ENCODE results near the gene FGFR2. TPM values are rescaled to one million over a fixed set of nuclear protein-coding genes. Genes with fewer than 3 reads are reported as not detected.

FGFR2 gene
- total RNA-seq, 1 donor, result 13.8 TPM

DNA sequence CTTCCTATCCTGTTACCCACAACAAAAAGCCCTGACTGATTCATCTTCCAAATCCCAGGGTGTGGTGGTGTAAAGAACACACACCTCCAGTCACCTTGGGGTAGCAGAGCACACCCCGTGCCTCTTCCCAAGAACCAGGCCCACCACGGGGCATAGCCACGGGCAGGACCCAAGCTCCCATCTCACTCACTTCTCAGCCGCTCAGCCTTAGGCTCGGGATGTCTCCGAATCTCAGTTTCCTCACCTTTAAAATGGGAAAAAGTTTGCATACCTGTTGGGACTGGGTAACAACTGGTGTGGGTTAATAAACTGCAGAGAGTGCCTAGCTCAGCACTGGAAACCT lies 139.0 kb downstream of the FGFR2 start:
- H3K9me3 ChIP-seq (ENCODE audit: low read depth, low read length), result no peaks in the 10 kb centered on the region

DNA sequence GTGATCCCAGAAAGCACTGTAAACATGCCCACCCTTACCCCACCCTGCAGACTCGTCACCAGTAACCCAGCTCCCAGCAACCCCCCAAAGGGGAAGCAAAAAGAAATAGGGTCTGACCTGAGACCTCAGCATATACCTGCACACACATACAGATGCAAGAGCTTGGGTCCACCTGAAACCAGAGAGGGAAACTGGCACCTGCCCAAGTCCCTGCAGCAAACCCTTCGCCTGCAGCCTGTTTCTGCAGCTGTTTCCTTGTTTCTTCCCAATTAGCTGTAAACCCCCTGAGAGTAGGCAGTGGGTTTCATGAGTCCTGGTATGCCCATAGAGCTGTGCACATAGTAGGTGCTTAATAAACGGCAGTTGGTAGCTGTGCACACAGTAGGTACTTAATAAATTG lies 140.5 kb downstream of the FGFR2 start:
- Histone ChIP-seq H3K9me3 (ENCODE audit: low read depth, low read length) (no peaks in the 10 kb centered on the region), H3K4me2 (ENCODE audit: insufficient read depth, low read length) (no peak overlapping the region), H3K4me1 (ENCODE audit: insufficient read depth, low read length) (peaks cover 3% of the 10 kb centered on the region), H3K79me2 (ENCODE audit: insufficient read depth, low read length) (no peaks in the 10 kb centered on the region), H3K27me3 (ENCODE audit: insufficient read depth, low read length) (no peaks in the 10 kb centered on the region), H3K36me3 (ENCODE audit: insufficient read depth, low read length) (no peaks in the 10 kb centered on the region), H3K4me3 (ENCODE audit: insufficient read depth, low read length) (no peak overlapping the region), H3K27ac (ENCODE audit: low read depth, low read length) (no peak overlapping the region), H4K20me1 (ENCODE audit: insufficient read depth, low read length) (no peaks in the 10 kb centered on the region), H2AFZ (ENCODE audit: low read length) (no peak overlapping the region)
- TF ChIP-seq CTCF (IDR thresholded peaks at IDR 0.05; ENCODE audit: extremely low read depth, low read depth, low read length), result no peak
- no peak for DNase-seq (ENCODE audit: insufficient read length, low spot score, missing footprints)

More for the DNA sequence above, 139.0 kb downstream of the FGFR2 start:
- Histone ChIP-seq H3K27me3 (ENCODE audit: insufficient read depth, low read length) (no peaks in the 10 kb centered on the region), H3K4me3 (ENCODE audit: insufficient read depth, low read length) (peak overlapping the region; percentile 23), H4K20me1 (ENCODE audit: insufficient read depth, low read length) (no peaks in the 10 kb centered on the region), H3K36me3 (ENCODE audit: insufficient read depth, low read length) (no peaks in the 10 kb centered on the region), H3K4me2 (ENCODE audit: insufficient read depth, low read length) (peak overlapping the region; percentile 26), H3K79me2 (ENCODE audit: insufficient read depth, low read length) (no peaks in the 10 kb centered on the region), H3K4me1 (ENCODE audit: insufficient read depth, low read length) (peaks cover 3% of the 10 kb centered on the region), H3K27ac (ENCODE audit: low read depth, low read length) (no peak overlapping the region), H2AFZ (ENCODE audit: low read length) (no peak overlapping the region)
- no peak for DNase-seq (ENCODE audit: insufficient read length, low spot score, missing footprints)
- TF ChIP-seq CTCF (IDR thresholded peaks at IDR 0.05; ENCODE audit: extremely low read depth, low read depth, low read length), result no peak

- Histone ChIP-seq H3K79me2 (ENCODE audit: insufficient read depth, low read length) (no peaks in the 10 kb centered on the region), H3K27me3 (ENCODE audit: insufficient read depth, low read length) (no peaks in the 10 kb centered on the region), H4K20me1 (ENCODE audit: insufficient read depth, low read length) (no peaks in the 10 kb centered on the region), H3K9me3 (ENCODE audit: low read depth, low read length) (no peaks in the 10 kb centered on the region), H3K4me1 (ENCODE audit: insufficient read depth, low read length) (peaks cover 3% of the 10 kb centered on the region), H3K4me2 (ENCODE audit: insufficient read depth, low read length) (no peak overlapping the region), H3K27ac (ENCODE audit: low read depth, low read length) (no peak overlapping the region), H2AFZ (ENCODE audit: low read length) (no peak overlapping the region), H3K36me3 (ENCODE audit: insufficient read depth, low read length) (no peaks in the 10 kb centered on the region), H3K4me3 (ENCODE audit: insufficient read depth, low read length) (no peak overlapping the region)
- TF ChIP-seq CTCF (IDR thresholded peaks at IDR 0.05; ENCODE audit: extremely low read depth, low read depth, low read length), result no peak
- DNase-seq (ENCODE audit: insufficient read length, low spot score, missing footprints), result no peak
Observed at GRCh38 chr10:121455377-121455776, 142.9 kb downstream of the FGFR2 start.

- Histone ChIP-seq H3K27me3 (ENCODE audit: insufficient read depth, low read length) (no peaks in the 10 kb centered on the region), H3K4me2 (ENCODE audit: insufficient read depth, low read length) (no peak overlapping the region), H3K79me2 (ENCODE audit: insufficient read depth, low read length) (no peaks in the 10 kb centered on the region), H3K4me1 (ENCODE audit: insufficient read depth, low read length) (no peaks in the 10 kb centered on the region), H3K36me3 (ENCODE audit: insufficient read depth, low read length) (no peaks in the 10 kb centered on the region), H3K9me3 (ENCODE audit: low read depth, low read length) (no peaks in the 10 kb centered on the region), H3K4me3 (ENCODE audit: insufficient read depth, low read length) (no peak overlapping the region), H4K20me1 (ENCODE audit: insufficient read depth, low read length) (no peaks in the 10 kb centered on the region), H2AFZ (ENCODE audit: low read length) (no peak overlapping the region), H3K27ac (ENCODE audit: low read depth, low read length) (no peak overlapping the region)
- TF ChIP-seq CTCF (IDR thresholded peaks at IDR 0.05; ENCODE audit: extremely low read depth, low read depth, low read length), result no peak
- DNase-seq (ENCODE audit: insufficient read length, low spot score, missing footprints), result no peak
Observed at GRCh38 chr10:121454781-121455180, 143.5 kb downstream of the FGFR2 start.
